Left ventricle myocardium superior (tissue), 1 donor: ENCODE measurements around the gene TRIM51G. TPM values are rescaled to one million over a fixed set of nuclear protein-coding genes. Genes with fewer than 3 reads are reported as not detected.
"Not testable (repeated sequence)": the region's sequence is repeated elsewhere in the genome, so short reads cannot be mapped to it uniquely, and the experiment has no call there.

ENCODE experiments used
- ATAC-seq: fragments of 200-7000 bp; cut with Tn5 transposase; one replicate; pipeline ENCODE4 v1.9.1; 2020; ENCODE audit warnings: mild to moderate bottlenecking, moderate library complexity
- DNase-seq: peaks from one replicate; pipeline ENCODE4 v3.0.0-alpha.2; 2020
- intact Hi-C: fragments of 100-400 bp; cut with micrococcal nuclease; formaldehyde crosslinking; loops from one replicate; pipeline ENCODE4 v1.11.0; 2022
- long read RNA-seq: library from polyadenylated mRNA; unstranded; transcript quantifications from one replicate; pipeline ENCODE4 v2.0.0, GENCODE V29; 2021
- total RNA-seq: library from RNA; stranded (reverse); fragmentation: NEBNext Ultra II Directional; extraction: Animal tissue kit (Norgen Biotek cat#: 25700); gene quantifications from one replicate; pipeline ENCODE4 v1.2.1, GENCODE V29; 2021
- donor health status: DM: no; HTN: yes; CAD: no; lungs with severe emphysema.

The TRIM51G gene, protein sequence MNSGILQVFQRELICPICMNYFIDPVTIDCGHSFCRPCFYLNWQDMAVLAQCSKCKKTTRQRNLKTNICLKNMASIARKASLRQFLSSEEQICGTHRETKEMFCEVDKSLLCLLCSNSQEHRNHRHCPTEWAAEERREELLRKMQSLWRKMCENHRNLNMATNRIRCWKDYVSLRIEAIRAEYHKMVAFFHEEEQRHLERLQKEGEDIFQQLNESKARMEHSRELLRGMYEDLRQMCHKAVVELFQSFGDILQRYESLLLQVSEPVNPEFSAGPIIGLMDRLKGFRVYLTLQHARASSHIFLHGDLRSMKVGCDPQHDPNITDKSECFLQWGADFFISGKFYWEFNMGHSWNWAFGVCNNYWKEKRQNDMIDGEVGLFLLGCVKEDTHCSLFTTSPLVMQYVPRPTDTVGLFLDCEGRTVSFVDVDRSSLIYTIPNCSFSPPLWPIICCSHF
- not detected for total RNA-seq
- long read RNA-seq = 0 reads

GRCh38 chr11:48983785-48984184, at the start of gene TRIM51G:
TSS of gene TRIM51G (minus strand) at chr11:48983885. CDS start at chr11:48981695, 2,190 bp downstream.
- ATAC-seq, DNase-seq, intact Hi-C loops: not testable (repeated sequence)

DNA sequence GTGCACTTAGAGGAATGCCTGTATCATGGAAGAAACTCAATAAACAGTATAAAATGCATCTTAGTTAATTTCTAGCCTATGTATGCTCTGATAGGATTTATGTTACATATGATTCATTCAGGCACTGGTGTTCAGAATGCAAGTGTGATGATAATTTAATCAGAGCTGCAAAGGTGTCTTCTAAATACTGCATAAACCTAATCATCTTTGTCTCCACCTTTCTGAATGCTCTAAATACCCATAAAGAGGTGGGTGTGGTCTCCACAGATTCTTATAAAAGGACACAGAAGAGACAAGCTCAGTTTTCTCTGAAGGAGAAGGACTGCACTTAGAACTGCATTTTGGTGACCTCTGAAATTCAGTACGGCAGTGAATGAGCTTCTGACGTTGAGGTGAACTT, 44.8 kb upstream of the TRIM51G start, which contains the start of gene TRIM49B:
Gene TRIM49B, plus strand, starts transcription at position 301 of the 400 bp plus-strand sequence. CDS start 2,777 bp downstream, outside the sequence.
- DNase-seq, intact Hi-C loops, ATAC-seq: not testable (repeated sequence)

GRCh38 chr11:48968592-48968991, 15.1 kb downstream of the TRIM51G start:
- intact Hi-C loops, ATAC-seq: not testable (repeated sequence)

GRCh38 chr11:48955315-48956049, 28.2 kb downstream of the TRIM51G start:
- DNase-seq, intact Hi-C loops, ATAC-seq: not testable (repeated sequence)

More at GRCh38 chr11:48968592-48968991, 15.1 kb downstream of the TRIM51G start:
- DNase-seq = not testable (repeated sequence)

- DNase-seq, intact Hi-C loops, ATAC-seq: not testable (repeated sequence)
Observed at GRCh38 chr11:48945796-48946195, 37.9 kb downstream of the TRIM51G start.

Other genes starting within 250 kb of the TRIM51G start
- not detected for gene TRIM49B, start 44.9 kb upstream of the TRIM51G start, total RNA-seq
- not detected for gene TRIM64C, start 75.2 kb upstream of the TRIM51G start, total RNA-seq
- not detected for gene FOLH1, start 224.7 kb upstream of the TRIM51G start, total RNA-seq